ENCODE measurements around the gene SGMS2. TPM values are rescaled to one million over a fixed set of nuclear protein-coding genes. Genes with fewer than 3 reads are reported as not detected.

Gene SGMS2
- total and polyA plus RNA-seq, 2 of the 4 experiments (the other 2 are of a cell fraction), result 13.4 to 37.5 TPM

DNA sequence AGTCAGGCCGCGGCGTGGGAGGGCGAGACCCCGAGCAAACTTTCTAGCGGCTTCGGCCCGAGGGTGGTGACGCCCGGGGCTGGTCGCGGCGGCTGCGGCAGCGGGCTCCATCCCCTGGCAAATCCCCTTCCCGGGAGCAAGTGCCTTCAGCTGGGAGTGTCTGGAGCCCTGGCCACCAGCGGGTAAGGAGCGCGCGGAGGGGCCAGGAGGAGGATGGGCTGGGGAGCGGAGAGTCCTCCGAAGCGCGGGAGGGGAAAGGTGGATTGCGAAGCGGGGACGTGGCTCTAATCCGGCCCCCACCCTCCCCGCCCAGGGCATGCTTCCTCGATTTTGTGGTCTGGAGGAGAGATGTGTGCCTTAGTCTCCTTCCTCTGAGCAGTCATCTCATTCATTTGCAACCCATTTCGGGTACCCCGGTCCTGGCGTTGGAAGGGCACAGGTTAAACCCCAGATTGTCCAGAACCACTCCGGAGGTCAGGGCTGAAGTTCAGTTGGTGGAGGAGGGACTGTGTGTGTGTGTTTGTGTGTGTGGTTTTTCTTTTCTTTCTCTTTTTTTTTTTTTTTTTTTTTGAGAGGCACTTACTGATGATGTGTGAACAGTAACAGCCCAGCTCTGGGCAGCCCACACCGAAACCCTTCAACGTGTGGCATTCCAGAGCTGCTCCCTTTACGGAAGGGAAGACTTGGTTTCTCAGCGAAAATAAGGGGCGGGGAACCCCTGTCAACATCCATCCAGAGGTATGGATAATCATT, 516 bp downstream of the SGMS2 start:
- Histone ChIP-seq H3K56ac (ENCODE audit: extremely low read depth, insufficient read depth, low read length) (peak overlapping the region; percentile 61; the same call in 1 of the 2 replicates), H3K4me3 (ENCODE audit: insufficient read depth, low read depth, low read length) (peak overlapping the region; percentile 64), H2AK9ac (replicated peaks; ENCODE audit: low read depth, low read length, poor library complexity) (peak overlapping the region; percentile 83), H3K9ac (ENCODE audit: low read depth, low read length) (peak overlapping the region; percentile 48), H3K4me2 (ENCODE audit: low read depth, low read length) (peak overlapping the region; percentile 84), H3K4me1 (ENCODE audit: control insufficient read depth, insufficient read depth, low read length) (peaks cover 2% of the 10 kb centered on the region), H3K27me3 (ENCODE audit: control insufficient read depth, insufficient read depth, low read length) (peaks cover 2% of the 10 kb centered on the region), H2AFZ (replicated peaks; ENCODE audit: low read length, poor library complexity) (peak overlapping the region; percentile 94), H4K20me1 (ENCODE audit: insufficient read depth, low read length) (no peaks in the 10 kb centered on the region), H3K9me3 (ENCODE audit: control insufficient read depth, insufficient read depth, low read length) (no peaks in the 10 kb centered on the region), H3K36me3 (ENCODE audit: control insufficient read depth, insufficient read depth, low read length) (no peaks in the 10 kb centered on the region), H4K5ac (ENCODE audit: low read depth, low read length) (peak overlapping the region; percentile 6; the same call in 1 of the 2 replicates), H3K79me1 (ENCODE audit: low read depth in 1 of 2, low read length in 2 of 2) (0 out of 4 replicates have a peak, but pooled peaks cover 0 to 4% of the 10 kb centered on the region in 2 experiments), H3K4ac (ENCODE audit: low read depth, low read length) (0 out of 2 replicates have a peak overlapping the region, but pooled peaks have one; percentile 6), H2BK5ac (ENCODE audit: low read depth, low read length, poor library complexity, severe bottlenecking) (peak overlapping the region; percentile 12), H3K9me1 (ENCODE audit: insufficient read depth, low read length) (0 out of 2 replicates have a peak, but pooled peaks cover 2% of the 10 kb centered on the region), H2BK20ac (ENCODE audit: low read depth, low read length) (no peak overlapping the region), H4K91ac (ENCODE audit: insufficient read depth, low read depth, low read length) (peak overlapping the region; percentile 44; the same call in 1 of the 2 replicates), H4K8ac (ENCODE audit: low read depth in 2 of 2, low read length in 2 of 2) (peak overlapping the region in 1 of 2 experiments; percentile 38; a peak in 1 of 4 replicates), H2AK5ac (ENCODE audit: low read depth, low read length) (no peak overlapping the region), H3K18ac (ENCODE audit: low read depth, low read length) (peak overlapping the region; percentile 8; the same call in 1 of the 2 replicates), H3K27ac (ENCODE audit: insufficient read depth, low read length) (peak overlapping the region; percentile 7), H3K23ac (ENCODE audit: low read depth, low read length) (peak overlapping the region; percentile 3; the same call in 1 of the 2 replicates), H3K14ac (replicated peaks; ENCODE audit: low read depth, low read length) (no peak overlapping the region), H2BK15ac (ENCODE audit: low read depth, low read length) (no peak overlapping the region), H2BK120ac (ENCODE audit: low read depth, low read length) (peak overlapping the region; percentile 7; the same call in 1 of the 2 replicates)
- in situ Hi-C loops (cut with MboI; ENCODE audit: low sequenced_read_pairs), result no loop called here
- peak; percentile 39 for DNase-seq
- WGBS, 2 experiments (ENCODE audit: extremely low coverage in 2 of 2, insufficient read length in 1 of 2), result 0% methylated on average over 13 of the region's 39 CpGs; no CpG with 5 or more reads in 1 of the 2 experiments
- ATAC-seq (ENCODE audit: low read depth), result peak; percentile 68
- TF ChIP-seq, protein P1, sequence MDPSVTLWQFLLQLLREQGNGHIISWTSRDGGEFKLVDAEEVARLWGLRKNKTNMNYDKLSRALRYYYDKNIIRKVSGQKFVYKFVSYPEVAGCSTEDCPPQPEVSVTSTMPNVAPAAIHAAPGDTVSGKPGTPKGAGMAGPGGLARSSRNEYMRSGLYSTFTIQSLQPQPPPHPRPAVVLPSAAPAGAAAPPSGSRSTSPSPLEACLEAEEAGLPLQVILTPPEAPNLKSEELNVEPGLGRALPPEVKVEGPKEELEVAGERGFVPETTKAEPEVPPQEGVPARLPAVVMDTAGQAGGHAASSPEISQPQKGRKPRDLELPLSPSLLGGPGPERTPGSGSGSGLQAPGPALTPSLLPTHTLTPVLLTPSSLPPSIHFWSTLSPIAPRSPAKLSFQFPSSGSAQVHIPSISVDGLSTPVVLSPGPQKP (IDR thresholded peaks at IDR 0.05; ENCODE audit: borderline replicate concordance, low read depth, low read length), result no peak
- TF ChIP-seq CHD1 (IDR thresholded peaks at IDR 0.05; ENCODE audit: low read depth, low read length) (no peak), RFX5 (IDR thresholded peaks at IDR 0.05; ENCODE audit: low read depth, low read length) (no peak), RCOR1 (IDR thresholded peaks at IDR 0.05; ENCODE audit: insufficient replicate concordance, low read length) (no peak), MAFK (IDR thresholded peaks at IDR 0.05; ENCODE audit: low read depth, low read length) (no peak), MAZ (IDR thresholded peaks at IDR 0.05; ENCODE audit: borderline replicate concordance, low read depth, low read length) (peak; percentile 31; the same call in 1 of the 2 replicates)
- dilution Hi-C loops (cut with HindIII; ENCODE audit: low sequenced_read_pairs, unreplicated experiment), result no loop called here
- intact Hi-C loops (cut with micrococcal nuclease), result loop anchor here (2.0 to 5.0 kb wide), 2 partner anchors 72 to 87 kb away; no protein-coding TSS in a partner anchor
- CTCF ChIA-PET, result interaction anchor here (0.8 to 1.4 kb wide), 2 partner anchors 11 to 88 kb away, joined by 3 to 4 read pairs; no protein-coding TSS in a partner anchor
- no TSS peak for BruUV-seq (replicated peaks)
- POLR2A ChIA-PET (ENCODE audit: unreplicated experiment), result no interaction called here
